Raji (cell line): ENCODE data around the gene SFI1.

Experiments used
- POLR2A ChIP-seq: IDR thresholded peaks from 2 replicates; pipeline ENCODE4 v1.6.1; 2011; ENCODE audit warnings: low read depth, low read length, control low read depth; ENCODE audit not compliant: insufficient read depth

The SFI1 gene

GRCh38 chr22:31628362-31628761, 132.0 kb downstream of the SFI1 start:
- TF ChIP-seq POLR2A, result no peak

- TF ChIP-seq POLR2A, result no peak
Measured at GRCh38 chr22:31628969-31629708, 132.8 kb downstream of the SFI1 start.

GRCh38 chr22:31629741-31630184, 133.4 kb downstream of the SFI1 start:
- no peak for TF ChIP-seq POLR2A

GRCh38 chr22:31630331-31631329, 134.3 kb downstream of the SFI1 start:
- peak; percentile 50 for TF ChIP-seq POLR2A

- TF ChIP-seq POLR2A, result no peak
Measured at GRCh38 chr22:31631436-31631835, 135.1 kb downstream of the SFI1 start.

- TF ChIP-seq POLR2A, result no peak
Measured at GRCh38 chr22:31635638-31636306, 139.4 kb downstream of the SFI1 start.

GRCh38 chr22:31637447-31637890, 141.1 kb downstream of the SFI1 start:
- peak; percentile 39; the same call in 1 of the 2 replicates for TF ChIP-seq POLR2A

GRCh38 chr22:31637891-31638618, 141.7 kb downstream of the SFI1 start:
- peak; percentile 56 for TF ChIP-seq POLR2A

- TF ChIP-seq POLR2A, result no peak
Measured at GRCh38 chr22:31639436-31640039, 143.2 kb downstream of the SFI1 start.

- TF ChIP-seq POLR2A, result no peak
Measured at GRCh38 chr22:31646186-31647019, 150.1 kb downstream of the SFI1 start.

- TF ChIP-seq POLR2A, result no peak
Measured at GRCh38 chr22:31647066-31647465, 150.7 kb downstream of the SFI1 start.

- no peak for TF ChIP-seq POLR2A
Measured at GRCh38 chr22:31647523-31648320, 151.4 kb downstream of the SFI1 start.

GRCh38 chr22:31650391-31650790, 154.1 kb downstream of the SFI1 start:
- no peak for TF ChIP-seq POLR2A

- TF ChIP-seq POLR2A, result no peak
Measured at GRCh38 chr22:31651664-31652063, 155.3 kb downstream of the SFI1 start.
